ENCODE measurements around the gene RAB11FIP3. TPM values are rescaled to one million over a fixed set of nuclear protein-coding genes. Genes with fewer than 3 reads are reported as not detected.

The RAB11FIP3 gene
- total RNA-seq, 2 donors from 2014 or later = 21.9 to 53.4 TPM

GRCh38 chr16:425740-426114 is 278 bp downstream of the RAB11FIP3 start:
- H3K27me3 Mint-ChIP-seq = no peaks in the 10 kb centered on the region
- DNase-seq (ENCODE audit: low spot score) = no peak
- peak; percentile 74 to 83 for ATAC-seq
- H3K4me3 Mint-ChIP-seq = peak overlapping the region; percentile 79
- H3K27ac Mint-ChIP-seq = no peak overlapping the region
- H3K4me1 Mint-ChIP-seq (ENCODE audit: low read depth in 2 of 2) = peaks cover 24 to 27% of the 10 kb centered on the region in 2 donors
- no peaks in the 10 kb centered on the region for H3K36me3 Mint-ChIP-seq
- H3K9me3 Mint-ChIP-seq = no peaks in the 10 kb centered on the region

DNA sequence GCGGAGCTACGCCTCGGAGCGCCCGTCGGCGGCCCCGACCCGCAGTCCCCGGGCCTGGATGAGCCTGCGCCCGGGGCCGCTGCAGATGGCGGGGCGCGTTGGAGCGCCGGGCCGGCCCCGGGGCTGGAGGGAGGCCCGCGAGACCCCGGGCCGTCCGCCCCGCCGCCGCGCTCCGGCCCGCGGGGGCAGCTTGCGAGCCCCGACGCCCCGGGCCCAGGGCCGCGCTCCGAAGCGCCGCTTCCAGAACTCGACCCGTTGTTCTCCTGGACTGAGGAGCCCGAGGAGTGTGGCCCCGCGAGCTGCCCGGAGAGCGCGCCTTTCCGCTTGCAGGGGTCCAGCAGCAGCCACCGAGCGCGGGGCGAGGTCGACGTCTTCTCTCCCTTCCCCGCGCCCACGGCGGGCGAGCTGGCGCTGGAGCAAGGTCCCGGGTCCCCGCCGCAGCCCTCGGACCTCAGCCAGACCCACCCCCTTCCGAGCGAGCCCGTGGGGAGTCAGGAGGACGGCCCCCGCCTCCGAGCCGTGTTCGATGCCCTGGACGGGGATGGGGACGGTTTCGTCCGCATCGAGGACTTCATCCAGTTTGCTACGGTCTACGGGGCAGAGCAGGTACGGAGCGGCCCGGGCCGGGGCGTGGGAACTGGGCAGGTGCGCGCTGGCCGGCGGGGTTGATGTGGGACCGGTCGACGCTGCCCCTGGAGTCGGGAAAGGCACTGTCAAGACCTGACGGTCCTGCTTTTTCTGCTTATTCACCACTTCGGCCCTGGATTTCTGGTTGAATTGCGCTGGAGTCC is 861 bp downstream of the RAB11FIP3 start:
- H3K36me3 Mint-ChIP-seq = no peaks in the 10 kb centered on the region
- peak overlapping the region; percentile 88 for H3K4me3 Mint-ChIP-seq
- H3K4me1 Mint-ChIP-seq (ENCODE audit: low read depth in 2 of 2) = peaks cover 27% of the 10 kb centered on the region in 2 donors
- H3K27ac Mint-ChIP-seq = peak overlapping the region in 1 of 2 donors; percentile 17
- no peaks in the 10 kb centered on the region for H3K27me3 Mint-ChIP-seq
- H3K9me3 Mint-ChIP-seq = no peaks in the 10 kb centered on the region
- no peak for ATAC-seq
- no peak for DNase-seq (ENCODE audit: low spot score)

DNA sequence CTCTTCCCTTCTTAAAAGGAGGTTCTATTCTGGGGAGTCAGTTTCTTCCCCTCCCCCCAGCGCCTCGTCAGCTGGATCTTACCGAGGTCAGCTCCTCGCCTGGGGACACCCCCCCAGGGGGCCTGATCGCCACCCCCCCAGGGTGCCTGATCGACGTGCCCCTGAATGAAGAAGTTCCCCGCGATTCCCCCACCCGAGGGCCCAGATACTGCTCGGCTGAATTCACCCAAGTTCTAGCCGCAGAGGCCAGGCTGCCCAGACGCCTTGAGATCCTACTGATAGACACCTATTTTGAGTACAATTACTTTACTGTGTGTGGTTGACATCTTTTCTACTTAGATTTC is 1.4 kb downstream of the RAB11FIP3 start:
- ATAC-seq (no peak), DNase-seq (ENCODE audit: low spot score) (no peak)
- Mint-ChIP-seq H3K4me1 (ENCODE audit: low read depth in 2 of 2) (peaks cover 27% of the 10 kb centered on the region in 2 donors), H3K27me3 (no peaks in the 10 kb centered on the region), H3K4me3 (peak overlapping the region; percentile 88), H3K27ac (peak overlapping the region in 1 of 2 donors; percentile 17), H3K9me3 (no peaks in the 10 kb centered on the region), H3K36me3 (no peaks in the 10 kb centered on the region)

DNA sequence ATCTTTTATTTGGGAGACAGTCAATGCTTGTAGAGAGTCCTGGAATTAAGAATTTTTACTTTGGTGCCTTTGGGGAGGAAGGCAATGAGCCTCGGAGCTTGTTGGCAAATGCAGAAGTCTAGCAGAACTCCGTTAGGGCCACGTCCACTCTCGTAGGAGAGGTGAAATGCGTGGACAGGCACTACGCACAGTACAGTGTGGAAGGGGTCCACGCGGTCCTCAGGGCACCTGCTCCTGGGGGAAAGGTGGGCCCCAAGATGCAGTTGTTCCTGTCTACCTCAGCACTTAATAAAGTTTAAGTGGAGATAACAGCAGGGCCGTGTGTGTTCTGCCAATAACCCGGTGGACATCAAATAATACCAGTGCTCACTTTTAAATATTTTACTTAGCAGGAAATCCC is 1.8 kb downstream of the RAB11FIP3 start:
- no peaks in the 10 kb centered on the region for H3K9me3 Mint-ChIP-seq
- H3K27ac Mint-ChIP-seq = peak overlapping the region in 1 of 2 donors; percentile 17
- no peak for ATAC-seq
- DNase-seq (ENCODE audit: low spot score) = no peak
- H3K4me3 Mint-ChIP-seq = peak overlapping the region; percentile 88
- peaks cover 27% of the 10 kb centered on the region in 2 donors for H3K4me1 Mint-ChIP-seq (ENCODE audit: low read depth in 2 of 2)
- no peaks in the 10 kb centered on the region for H3K36me3 Mint-ChIP-seq
- H3K27me3 Mint-ChIP-seq = no peaks in the 10 kb centered on the region

- Mint-ChIP-seq H3K4me1 (ENCODE audit: low read depth in 2 of 2) (peaks cover 20 to 21% of the 10 kb centered on the region in 2 donors), H3K27me3 (no peaks in the 10 kb centered on the region), H3K36me3 (peaks cover 4% of the 10 kb centered on the region), H3K9me3 (no peaks in the 10 kb centered on the region), H3K27ac (no peak overlapping the region), H3K4me3 (no peak overlapping the region)
- DNase-seq (ENCODE audit: low spot score) (no peak), ATAC-seq (no peak)
These were observed 5.5 kb downstream of the RAB11FIP3 start for GRCh38 chr16:430904-431303.

GRCh38 chr16:440627-441026 is 15.2 kb downstream of the RAB11FIP3 start:
- peaks cover 2 to 6% of the 10 kb centered on the region in 2 donors for H3K4me1 Mint-ChIP-seq (ENCODE audit: low read depth in 2 of 2)
- H3K4me3 Mint-ChIP-seq = no peak overlapping the region
- H3K27ac Mint-ChIP-seq = no peak overlapping the region
- ATAC-seq (no peak), DNase-seq (ENCODE audit: low spot score) (no peak)
- no peaks in the 10 kb centered on the region for H3K27me3 Mint-ChIP-seq
- no peaks in the 10 kb centered on the region for H3K36me3 Mint-ChIP-seq
- H3K9me3 Mint-ChIP-seq = no peaks in the 10 kb centered on the region

DNA sequence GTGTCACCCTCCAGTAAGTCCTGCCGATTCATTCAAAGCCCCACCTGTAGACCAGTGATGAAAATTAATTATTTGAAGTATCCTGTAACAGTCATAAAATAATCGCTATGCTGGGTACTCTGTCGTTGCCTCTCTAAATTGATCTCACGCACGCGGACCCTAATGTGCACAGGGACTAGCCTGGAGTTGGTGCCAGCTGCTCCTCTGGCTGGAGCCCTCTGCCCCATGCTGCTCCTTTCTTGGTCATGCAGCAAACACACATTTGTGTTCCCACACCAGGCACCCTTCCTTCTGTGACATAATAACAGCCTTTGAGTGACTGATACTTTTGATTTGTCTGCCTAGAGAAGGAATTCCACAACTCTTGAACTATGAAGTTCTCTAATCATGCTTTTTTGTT is 16.0 kb downstream of the RAB11FIP3 start:
- Mint-ChIP-seq H3K36me3 (no peaks in the 10 kb centered on the region), H3K27ac (no peak overlapping the region), H3K4me3 (no peak overlapping the region), H3K4me1 (ENCODE audit: low read depth in 2 of 2) (peaks cover 2 to 6% of the 10 kb centered on the region in 2 donors), H3K27me3 (no peaks in the 10 kb centered on the region), H3K9me3 (no peaks in the 10 kb centered on the region)
- ATAC-seq = no peak
- no peak for DNase-seq (ENCODE audit: low spot score)

DNA sequence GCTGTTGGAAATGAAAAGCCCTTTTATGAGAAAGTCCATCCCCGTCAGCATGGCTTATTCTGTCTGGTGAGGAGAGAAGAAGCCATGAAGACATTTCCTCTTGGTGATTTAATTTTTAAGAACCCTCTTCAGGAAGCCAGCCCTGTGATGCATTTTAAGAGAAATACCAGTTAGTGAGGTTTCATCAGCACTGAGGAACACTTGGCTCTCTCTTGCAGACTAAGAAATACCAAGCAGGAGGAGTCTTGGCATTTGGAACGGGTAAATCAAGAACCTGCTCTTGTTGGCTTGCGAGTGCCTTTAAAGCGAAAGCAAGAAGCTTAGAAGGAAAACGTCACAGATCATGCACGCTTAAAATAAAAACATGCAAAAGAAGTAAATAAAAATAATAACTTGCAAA is 17.5 kb downstream of the RAB11FIP3 start:
- peaks cover 2 to 6% of the 10 kb centered on the region in 2 donors for H3K4me1 Mint-ChIP-seq (ENCODE audit: low read depth in 2 of 2)
- DNase-seq (ENCODE audit: low spot score) (no peak), ATAC-seq (no peak)
- no peak overlapping the region for H3K27ac Mint-ChIP-seq
- H3K9me3 Mint-ChIP-seq = no peaks in the 10 kb centered on the region
- no peak overlapping the region for H3K4me3 Mint-ChIP-seq
- no peaks in the 10 kb centered on the region for H3K36me3 Mint-ChIP-seq
- no peaks in the 10 kb centered on the region for H3K27me3 Mint-ChIP-seq

- Mint-ChIP-seq H3K9me3 (no peaks in the 10 kb centered on the region), H3K27ac (no peak overlapping the region), H3K4me3 (no peak overlapping the region), H3K36me3 (no peaks in the 10 kb centered on the region), H3K27me3 (no peaks in the 10 kb centered on the region), H3K4me1 (ENCODE audit: low read depth in 2 of 2) (peaks cover 2 to 6% of the 10 kb centered on the region in 2 donors)
- DNase-seq (ENCODE audit: low spot score) (no peak), ATAC-seq (no peak)
These were observed 18.6 kb downstream of the RAB11FIP3 start for GRCh38 chr16:444027-444426.

DNA sequence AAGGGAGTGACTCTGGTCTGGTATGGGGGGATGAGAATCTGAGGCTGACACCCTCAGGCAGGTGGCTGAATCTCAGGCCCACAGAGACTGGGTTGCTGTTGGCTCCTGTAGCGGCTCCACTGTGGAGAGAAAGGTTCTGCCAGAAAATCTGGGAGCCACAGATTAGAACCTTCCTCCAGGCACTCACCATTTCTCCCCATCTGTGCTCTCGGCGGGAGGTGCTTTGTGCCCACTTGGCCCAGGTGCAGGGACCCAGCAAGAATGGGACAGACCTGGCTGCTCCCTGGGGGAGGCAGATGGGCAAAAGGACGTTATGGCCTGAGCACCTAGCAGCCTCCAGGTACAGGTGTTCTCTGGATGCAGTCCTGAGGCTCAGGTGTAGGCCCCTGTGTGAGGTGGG is 20.1 kb downstream of the RAB11FIP3 start:
- Mint-ChIP-seq H3K27me3 (no peaks in the 10 kb centered on the region), H3K36me3 (no peaks in the 10 kb centered on the region), H3K9me3 (no peaks in the 10 kb centered on the region), H3K4me1 (ENCODE audit: low read depth in 2 of 2) (peaks cover 0 to 2% of the 10 kb centered on the region in 2 donors), H3K4me3 (no peak overlapping the region), H3K27ac (no peak overlapping the region)
- no peak for DNase-seq (ENCODE audit: low spot score)
- ATAC-seq = no peak

DNA sequence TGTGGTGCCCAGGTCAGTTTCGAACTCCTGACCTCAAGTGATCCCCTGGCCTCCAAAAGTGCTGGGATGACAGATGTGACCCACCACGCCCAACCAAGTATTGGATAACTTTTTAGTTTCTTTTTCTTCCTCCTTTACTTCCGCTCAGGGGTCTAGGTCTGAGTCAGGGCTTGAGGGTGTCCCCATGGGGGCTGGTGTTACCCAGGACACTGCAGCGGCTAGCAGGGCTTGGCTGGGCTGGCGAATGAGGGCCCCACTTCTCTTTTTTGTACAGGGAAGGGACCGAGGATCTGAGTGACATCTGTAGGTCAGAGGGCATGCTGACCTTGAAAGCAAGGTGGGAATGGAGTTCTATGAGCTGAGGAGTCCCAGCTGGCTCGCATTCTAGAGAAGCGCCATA is 24.9 kb downstream of the RAB11FIP3 start:
- Mint-ChIP-seq H3K4me1 (ENCODE audit: low read depth in 2 of 2) (peaks cover 0 to 10% of the 10 kb centered on the region in 2 donors), H3K36me3 (no peaks in the 10 kb centered on the region), H3K9me3 (no peaks in the 10 kb centered on the region), H3K27ac (no peak overlapping the region), H3K4me3 (no peak overlapping the region), H3K27me3 (no peaks in the 10 kb centered on the region)
- ATAC-seq (no peak), DNase-seq (ENCODE audit: low spot score) (no peak)

DNA sequence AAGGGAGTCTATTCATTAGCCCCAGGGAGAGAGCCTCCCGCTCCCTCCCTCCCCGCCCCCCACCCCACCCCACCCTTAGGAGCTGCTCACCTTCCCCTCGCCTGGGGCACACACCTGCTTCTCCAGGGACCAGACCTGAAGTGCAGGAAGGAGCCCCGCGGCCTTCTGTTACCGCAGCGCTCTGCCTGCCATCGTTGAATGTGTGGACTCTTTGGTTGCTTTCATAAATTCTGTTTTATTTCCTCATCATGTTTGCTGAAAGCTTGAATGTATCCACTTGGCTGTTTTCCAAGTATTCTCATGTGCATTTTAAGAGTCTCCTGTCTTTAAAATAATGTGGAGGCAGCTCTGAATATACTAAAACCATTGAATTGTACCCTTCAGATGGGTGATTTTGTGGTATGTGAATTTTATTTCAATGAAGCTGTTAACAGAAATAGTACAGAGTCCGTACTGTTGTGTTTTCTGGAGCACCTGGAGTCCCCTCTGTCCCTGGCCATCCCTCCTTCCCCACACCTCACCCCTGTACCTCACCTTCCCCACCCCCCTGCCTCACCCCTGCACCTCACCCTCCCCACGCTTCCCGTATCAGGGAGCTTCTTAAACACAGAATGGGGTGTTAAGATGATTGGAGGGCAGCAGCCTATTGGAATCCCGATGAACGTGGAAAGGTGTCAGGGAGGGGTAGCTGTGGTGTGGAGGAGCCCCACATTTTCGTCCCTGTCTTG is 25.5 kb downstream of the RAB11FIP3 start:
- Mint-ChIP-seq H3K27ac (no peak overlapping the region), H3K4me1 (ENCODE audit: low read depth in 2 of 2) (peaks cover 0 to 10% of the 10 kb centered on the region in 2 donors), H3K27me3 (no peaks in the 10 kb centered on the region), H3K9me3 (no peaks in the 10 kb centered on the region), H3K4me3 (no peak overlapping the region), H3K36me3 (no peaks in the 10 kb centered on the region)
- no peak for DNase-seq (ENCODE audit: low spot score)
- no peak for ATAC-seq

- DNase-seq (ENCODE audit: low spot score) = no peak
- no peaks in the 10 kb centered on the region for H3K27me3 Mint-ChIP-seq
- H3K27ac Mint-ChIP-seq = no peak overlapping the region
- no peak for ATAC-seq
- H3K36me3 Mint-ChIP-seq = no peaks in the 10 kb centered on the region
- H3K4me1 Mint-ChIP-seq (ENCODE audit: low read depth in 2 of 2) = peaks cover 4 to 16% of the 10 kb centered on the region in 2 donors
- no peak overlapping the region for H3K4me3 Mint-ChIP-seq
- no peaks in the 10 kb centered on the region for H3K9me3 Mint-ChIP-seq
These were observed 29.0 kb downstream of the RAB11FIP3 start for GRCh38 chr16:454397-454940.

DNA sequence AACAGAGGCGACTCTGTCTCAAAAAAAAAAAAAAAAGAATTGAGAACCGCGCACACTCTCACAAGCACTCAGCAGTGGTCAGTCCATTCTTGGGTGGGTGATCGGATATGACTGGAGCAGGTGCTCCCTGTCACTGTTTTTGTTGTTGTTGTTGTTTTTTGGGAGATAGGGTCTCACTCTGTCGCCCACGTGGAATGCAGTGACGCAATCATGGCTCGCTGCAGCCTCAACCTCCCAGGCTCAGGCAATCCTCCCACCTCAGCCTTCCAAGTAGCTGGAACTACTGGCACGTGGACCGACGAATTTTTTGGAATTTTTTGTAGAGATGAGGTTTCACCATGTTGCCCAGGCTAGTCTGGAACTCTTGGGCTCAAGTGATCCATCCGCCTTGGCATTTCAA is 30.0 kb downstream of the RAB11FIP3 start:
- no peaks in the 10 kb centered on the region for H3K27me3 Mint-ChIP-seq
- no peak overlapping the region for H3K4me3 Mint-ChIP-seq
- no peaks in the 10 kb centered on the region for H3K36me3 Mint-ChIP-seq
- no peak overlapping the region for H3K27ac Mint-ChIP-seq
- DNase-seq (ENCODE audit: low spot score) (no peak), ATAC-seq (no peak)
- H3K9me3 Mint-ChIP-seq = no peaks in the 10 kb centered on the region
- peaks cover 4 to 16% of the 10 kb centered on the region in 2 donors for H3K4me1 Mint-ChIP-seq (ENCODE audit: low read depth in 2 of 2)
